Stimulated activated CD4-positive, alpha-beta T cell treated with anti-CD3 and anti-CD28 coated beads, Interleukin-4, amount 100 ng/mL, for 4 hours (primary cell): ENCODE data around the gene HMGCL.
A peak's percentile ranks its signal among the peaks of the same experiment; 100 is the strongest.
"Not testable (repeated sequence)": the region's sequence is repeated elsewhere in the genome, so short reads cannot be mapped to it uniquely, and the experiment has no call there.

Experiments used
- DNase-seq, 2 experiments: peaks; one replicate each; pipeline ENCODE4 v3.0.0-alpha.2; 2020

HMGCL gene

DNA sequence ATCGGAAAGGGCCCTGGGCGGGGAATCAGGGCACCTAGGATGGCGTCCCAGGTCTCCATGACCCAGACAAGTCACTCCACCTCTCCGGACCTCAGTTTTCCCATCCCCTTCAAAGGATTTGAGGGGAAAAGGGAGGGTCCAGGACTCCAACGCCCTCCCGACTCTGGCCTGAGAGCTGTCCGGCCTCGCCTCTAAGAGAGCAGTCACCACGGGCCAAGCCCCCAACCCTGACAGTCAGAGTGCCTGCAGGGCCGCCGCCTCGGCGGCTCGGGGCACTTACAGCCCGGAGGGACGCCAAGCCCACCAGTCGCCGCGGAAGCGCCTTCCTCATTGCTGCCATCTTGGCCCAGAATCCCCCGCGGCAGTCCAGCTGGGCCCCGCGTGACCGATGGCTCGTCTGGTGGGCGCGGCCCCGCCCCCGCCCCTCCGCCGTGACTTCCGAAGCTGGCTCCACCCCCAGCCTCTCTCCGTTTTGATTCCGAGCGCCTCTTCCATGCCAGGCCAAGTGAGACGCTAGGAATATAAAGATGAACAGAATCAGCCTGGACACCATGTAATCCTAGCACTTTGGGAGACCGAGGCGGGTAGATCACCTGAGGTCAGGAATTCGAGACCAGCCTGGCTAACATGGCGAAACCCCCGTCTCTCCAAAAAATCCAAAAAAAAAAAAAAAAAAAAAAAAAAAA lies at the start of gene HMGCL:
TSS of gene HMGCL (minus strand) at position 354 of the 686 bp plus-strand sequence. CDS start at position 340, 14 bp downstream.
- DNase-seq, result peak; percentile 85 to 86

GRCh38 chr1:23872421-23872820 lies 47.2 kb upstream of the HMGCL start:
- no peak for DNase-seq

DNA sequence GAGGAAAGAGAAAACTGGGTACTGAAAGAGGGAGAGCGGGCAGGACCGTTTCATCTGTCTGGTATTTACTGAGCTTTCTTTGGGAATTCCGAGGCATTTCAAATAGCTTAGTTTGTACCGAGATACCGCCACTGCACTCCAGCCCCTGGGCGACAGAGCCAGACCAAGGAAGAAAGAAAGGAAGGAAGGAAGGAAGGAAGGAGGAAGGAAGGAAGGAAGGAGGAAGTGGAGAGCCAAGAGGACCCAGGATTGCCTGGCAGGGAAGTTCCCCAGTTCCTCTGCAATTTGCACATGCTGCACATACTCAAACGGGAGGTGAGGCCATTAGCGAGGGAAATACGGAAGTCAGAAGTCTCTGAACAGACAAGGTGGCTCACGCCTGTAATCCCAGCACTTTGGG lies 43.8 kb upstream of the HMGCL start:
- DNase-seq, result no peak

GRCh38 chr1:23868557-23869016 lies 43.4 kb upstream of the HMGCL start:
- DNase-seq, result no peak

DNA sequence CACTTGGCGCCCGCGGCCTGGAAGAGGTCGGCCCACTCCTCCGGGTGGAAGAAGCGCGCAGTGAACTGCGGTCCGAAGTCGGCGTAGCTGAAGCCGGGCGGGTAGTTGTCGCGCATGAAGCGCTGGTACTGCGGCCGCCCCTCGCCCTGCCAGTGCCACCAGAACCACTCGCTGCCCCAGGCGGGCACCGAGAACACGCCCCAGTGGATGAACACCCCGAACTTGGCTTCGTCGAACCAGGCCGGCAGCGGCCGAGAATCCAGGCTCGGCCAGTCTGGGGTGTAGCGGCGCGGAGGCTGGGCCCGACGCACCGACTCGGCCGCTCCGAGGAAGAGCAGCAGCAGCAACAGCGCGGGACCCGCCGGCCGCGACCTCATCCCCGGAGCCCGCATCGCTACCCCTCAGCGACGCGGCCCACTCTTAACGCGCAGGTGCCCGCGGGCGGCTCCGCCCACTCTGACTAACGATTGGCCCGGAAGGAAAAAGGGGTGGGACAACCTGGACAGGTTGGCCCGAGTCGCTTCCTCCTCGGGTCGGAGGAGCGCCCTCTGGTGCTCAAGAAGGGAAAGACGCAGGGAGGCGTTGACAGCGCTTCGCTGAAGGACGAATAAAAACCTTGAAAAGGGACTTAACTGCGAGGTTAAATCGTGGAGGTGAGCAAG lies 42.8 kb upstream of the HMGCL start, which contains the start of gene FUCA1:
TSS of gene FUCA1 (minus strand) at position 396 of the 662 bp plus-strand sequence. CDS start at position 392, 4 bp downstream.
- DNase-seq, result peak; percentile 90 to 96

- no peak for DNase-seq
Measured at GRCh38 chr1:23867542-23867894, 42.3 kb upstream of the HMGCL start.

- DNase-seq, result no peak
Measured at GRCh38 chr1:23865543-23865930, 40.3 kb upstream of the HMGCL start.

DNA sequence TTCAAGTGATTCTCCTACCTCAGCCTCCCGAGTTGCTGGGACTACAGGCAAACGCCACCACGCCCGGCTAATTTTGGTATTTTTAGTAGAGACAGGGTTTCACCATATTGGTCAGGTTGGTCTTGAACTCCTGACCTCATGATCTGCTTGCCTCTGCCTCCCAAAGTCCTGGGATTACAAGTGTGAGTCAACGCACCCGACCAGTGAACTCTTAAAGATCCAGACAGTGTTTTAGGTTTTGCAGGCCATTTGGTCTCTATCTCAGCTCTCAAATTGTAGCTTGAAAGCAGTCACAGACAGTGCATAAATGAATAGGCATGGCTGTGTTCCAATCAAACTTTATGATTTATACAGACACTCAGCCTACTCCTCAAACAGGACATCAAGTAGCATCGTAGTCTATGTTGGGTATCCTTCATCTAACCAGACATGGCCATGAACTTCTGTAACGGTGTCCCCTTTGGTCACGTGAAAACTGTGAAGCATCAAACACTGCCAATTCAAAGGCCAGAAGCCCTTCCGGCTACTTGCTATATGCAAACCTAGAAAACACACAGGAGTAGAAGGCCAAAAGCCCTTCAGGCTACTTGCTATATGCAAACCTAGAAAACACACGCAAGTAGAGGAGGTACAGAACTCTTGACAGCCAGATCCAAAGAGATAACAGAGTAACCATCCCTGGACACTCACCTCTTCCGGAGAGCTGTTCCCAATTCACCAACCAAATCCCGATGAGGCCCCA lies 39.7 kb upstream of the HMGCL start:
- DNase-seq, result no peak

- no peak for DNase-seq
Measured at GRCh38 chr1:23862640-23863039, 37.4 kb upstream of the HMGCL start.

DNA sequence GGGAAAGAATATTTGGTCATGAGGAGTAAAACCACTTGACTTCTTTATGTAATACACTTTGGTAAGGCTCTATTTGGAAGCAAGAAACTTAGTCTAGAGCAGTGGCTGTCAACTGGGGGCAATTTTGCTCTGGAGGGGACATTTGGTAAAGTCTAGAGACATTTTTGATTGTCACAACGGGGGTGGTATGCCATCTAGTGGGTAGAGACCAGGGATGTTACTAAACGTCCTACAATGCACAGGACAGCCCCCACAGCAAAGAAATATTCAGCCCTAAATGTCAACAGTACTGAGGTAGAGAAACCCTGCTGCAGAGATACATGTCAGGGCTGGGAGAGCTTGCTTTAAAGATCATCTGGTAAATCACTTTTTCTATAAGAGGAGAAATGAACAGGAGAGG lies 29.3 kb upstream of the HMGCL start:
- DNase-seq, result no peak

GRCh38 chr1:23853124-23853523 lies 27.9 kb upstream of the HMGCL start:
- not testable (repeated sequence) for DNase-seq

- DNase-seq, result not testable (repeated sequence)
Measured at GRCh38 chr1:23851406-23851805, 26.2 kb upstream of the HMGCL start.

DNA sequence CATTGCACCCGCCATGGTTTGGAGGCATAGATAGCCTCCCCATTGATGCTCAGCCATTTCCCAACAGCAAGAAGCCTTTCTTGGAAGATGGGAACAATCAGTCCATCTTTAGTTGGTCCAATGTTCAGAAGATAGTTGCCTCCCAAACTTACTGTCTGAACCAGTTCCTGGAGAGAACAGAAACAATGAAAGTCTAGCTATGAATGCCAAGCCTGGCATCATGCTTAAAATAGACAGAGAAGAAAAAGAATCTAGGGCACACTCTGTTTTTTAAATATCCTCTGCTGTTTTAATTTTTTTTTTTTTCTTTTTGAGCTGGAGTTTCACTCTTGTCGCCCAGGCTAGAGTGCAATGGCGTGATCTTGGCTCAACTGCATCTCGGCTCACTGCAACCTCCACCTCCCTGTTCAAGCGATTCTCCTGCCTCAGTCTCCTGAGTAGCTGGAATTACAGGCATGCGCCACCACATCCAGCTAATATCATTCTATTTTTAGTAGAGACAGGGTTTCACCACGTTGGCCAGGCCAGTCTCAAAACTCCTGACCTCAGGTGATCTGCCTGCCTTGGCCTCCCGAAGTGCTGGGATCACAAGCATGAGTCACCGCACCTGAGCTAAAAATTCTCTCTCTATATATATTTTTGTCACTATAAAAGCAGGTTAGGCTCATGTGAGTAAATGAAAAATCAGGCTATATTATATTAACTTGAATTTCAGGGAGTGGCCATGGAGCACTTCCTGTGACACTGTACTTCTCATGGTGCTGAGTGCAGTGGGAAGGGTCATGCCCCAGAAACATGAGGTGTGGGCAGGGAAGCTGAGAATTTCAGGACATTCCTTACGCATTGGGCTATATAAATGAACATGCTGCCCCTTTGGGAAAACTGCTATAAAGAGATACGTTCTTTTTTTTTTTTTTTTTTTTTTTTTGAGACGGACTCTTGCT lies 23.7 kb upstream of the HMGCL start:
- DNase-seq, result no peak

DNA sequence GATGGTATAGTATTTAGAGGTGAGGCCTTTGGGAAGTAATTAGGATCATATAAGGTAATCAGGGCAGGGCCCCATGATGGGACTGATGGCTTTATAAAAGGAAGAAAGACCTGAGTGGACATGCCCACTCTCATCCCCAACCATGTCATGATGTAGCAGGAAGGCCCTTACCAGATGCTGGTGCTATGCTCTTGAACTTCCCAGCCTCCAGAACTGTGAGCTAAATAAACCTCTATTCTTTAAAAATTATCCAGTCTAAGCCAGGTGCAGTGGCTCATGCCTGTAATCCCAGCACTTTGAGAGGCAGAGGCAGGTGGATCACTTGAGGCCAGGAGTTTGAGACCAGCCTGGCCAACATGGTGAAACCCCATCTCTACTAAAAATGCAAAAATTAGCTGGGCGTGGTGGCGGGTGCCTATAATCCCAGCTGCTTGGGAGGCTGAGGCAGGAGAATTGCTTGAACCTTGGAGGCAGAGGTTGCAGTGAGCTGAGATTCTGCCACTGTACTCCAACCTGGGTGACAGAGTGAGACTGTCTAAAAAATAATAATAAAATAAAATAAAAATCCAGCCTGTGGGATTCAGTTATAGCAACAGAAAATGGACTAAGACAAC lies 22.4 kb upstream of the HMGCL start:
- DNase-seq, result not testable (repeated sequence)

DNA sequence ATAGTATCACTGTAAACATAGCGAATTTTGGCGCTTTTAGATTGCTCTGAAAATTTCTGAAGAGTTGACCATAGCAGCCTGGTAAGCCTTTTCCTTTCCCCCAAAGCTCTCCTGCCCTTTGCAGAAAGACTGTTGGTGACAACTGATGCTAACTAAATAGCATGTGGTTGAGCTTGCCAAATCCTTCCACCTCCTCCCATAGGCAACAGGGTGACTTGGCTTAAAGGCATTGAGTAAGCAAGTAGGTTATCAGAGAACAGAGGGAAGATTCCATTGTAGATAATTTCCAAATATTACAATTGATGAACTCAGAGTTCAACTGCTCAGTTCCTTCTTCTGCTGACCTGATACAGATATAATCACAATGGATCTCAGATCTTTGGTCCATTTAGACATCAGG lies 19.9 kb upstream of the HMGCL start:
- no peak for DNase-seq

DNA sequence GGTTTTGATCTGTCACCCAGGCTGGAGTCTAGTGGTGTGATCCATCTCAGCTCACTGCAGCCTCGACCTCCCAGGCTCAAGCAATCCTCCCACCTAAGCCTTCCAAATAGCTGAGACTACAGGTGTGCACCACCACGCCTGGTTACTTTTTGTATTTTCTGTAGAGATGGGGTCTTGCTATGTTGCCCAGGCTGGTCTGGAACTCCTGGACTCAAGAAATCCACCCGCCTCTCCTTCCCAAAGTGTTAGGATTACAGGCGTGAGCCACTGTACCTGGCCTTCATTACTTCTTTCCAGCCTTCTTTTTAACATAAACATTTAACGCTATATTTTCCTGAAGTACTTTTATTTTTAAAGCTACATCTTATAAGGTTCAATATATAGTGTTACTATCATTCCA lies 18.4 kb upstream of the HMGCL start:
- no peak for DNase-seq

- peak; percentile 68 to 76 for DNase-seq
Measured at GRCh38 chr1:23838401-23838866, 13.2 kb upstream of the HMGCL start.

DNA sequence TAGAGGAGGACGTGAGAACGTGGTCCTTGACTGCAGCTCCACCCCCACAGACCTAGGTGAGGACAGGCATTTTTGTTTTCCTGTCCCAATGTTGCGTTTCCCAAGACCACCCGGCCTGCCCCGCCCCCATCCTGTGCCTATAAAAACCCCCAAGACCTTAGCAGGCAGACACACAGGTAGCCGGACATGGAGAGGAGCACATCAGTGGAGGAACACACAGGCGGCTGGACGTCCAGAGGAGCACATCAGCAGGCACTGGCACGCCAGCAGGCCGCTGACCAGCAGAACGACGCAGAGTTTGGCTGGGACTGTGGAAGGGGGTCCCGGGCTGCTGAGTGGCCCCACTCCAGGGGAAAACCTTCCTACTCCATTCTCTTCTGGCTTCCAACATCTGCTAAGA lies 12.7 kb upstream of the HMGCL start:
- no peak for DNase-seq

DNA sequence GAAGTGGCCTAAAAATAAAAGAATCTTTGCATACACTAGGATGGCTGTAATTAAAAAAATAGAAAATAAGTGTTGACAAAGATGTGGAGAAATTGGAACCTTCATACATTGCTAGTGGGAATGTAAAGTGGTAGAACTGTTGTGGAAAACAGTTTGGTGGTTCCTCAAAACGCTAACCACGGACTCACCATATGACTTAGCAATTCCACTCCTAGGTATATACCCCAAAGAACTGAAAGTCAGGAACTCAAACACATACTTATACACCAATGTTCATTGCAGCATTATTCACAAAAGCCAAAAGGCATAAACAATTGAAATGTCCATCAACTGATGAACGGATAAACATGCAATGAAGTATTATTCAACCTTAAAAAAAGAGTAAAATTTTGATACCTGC lies 10.8 kb upstream of the HMGCL start:
- no peak for DNase-seq

GRCh38 chr1:23834156-23834555 lies 8.9 kb upstream of the HMGCL start:
- not testable (repeated sequence) for DNase-seq

DNA sequence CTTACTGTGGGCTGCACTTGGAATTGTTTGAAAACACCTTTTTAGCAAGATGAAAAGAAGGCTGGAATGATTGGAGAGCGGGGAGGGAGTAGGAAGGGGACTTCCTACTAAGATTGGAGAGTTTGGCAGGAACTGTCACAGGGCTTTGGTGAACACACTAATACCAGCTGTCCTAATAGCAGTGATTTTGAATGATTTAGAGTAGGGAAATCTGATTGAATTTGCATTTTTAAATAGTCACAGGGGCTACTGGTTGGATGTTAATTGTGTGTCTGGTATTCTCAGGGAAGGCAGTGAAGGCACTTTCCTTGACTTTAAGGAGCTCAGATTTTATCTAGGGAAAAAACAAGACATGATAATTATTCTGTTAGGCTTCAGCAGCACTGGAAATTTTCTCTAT lies 2.5 kb upstream of the HMGCL start:
- no peak for DNase-seq

DNA sequence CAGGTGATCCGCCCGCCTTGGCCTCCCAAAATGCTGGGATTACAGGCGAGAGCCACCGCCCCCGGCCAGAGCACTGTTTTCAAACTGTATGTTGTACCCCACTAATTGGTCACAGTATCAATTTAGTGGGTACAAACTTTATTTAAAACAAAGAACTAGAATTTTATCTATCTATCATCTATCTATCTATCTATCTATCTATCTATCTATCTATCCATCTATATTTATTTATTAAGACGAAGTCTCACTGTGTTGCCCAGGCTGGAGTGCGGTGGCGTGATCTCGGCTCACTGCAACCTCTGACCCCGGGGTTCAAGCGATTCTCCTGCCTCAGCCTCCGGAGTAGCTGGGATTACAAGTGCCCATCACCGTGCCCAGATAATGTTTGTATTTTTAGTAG lies 1.4 kb upstream of the HMGCL start:
- not testable (repeated sequence) for DNase-seq
